BJ (cell line): ENCODE results near the gene SLC35G3. TPM values are rescaled to one million over a fixed set of nuclear protein-coding genes. Genes with fewer than 3 reads are reported as not detected.

ENCODE experiments used
- CTCF ChIA-PET: fragments of 350-600 bp; formaldehyde crosslinking; extraction: SDS; loops from one replicate; lab custom pipeline; 2021; ENCODE audit warnings: antibody characterized with exemption, inconsistent platforms; lab: Yijun Ruan, JAX
- POLR2A ChIA-PET: fragments of 300-600 bp; sonication (Branson Sonifier 250); formaldehyde crosslinking; extraction: SDS; loops from one replicate; lab custom pipeline; 2021; ENCODE audit warnings: antibody characterized with exemption; lab: Charles Lee
- DNase-seq: peaks from one replicate; pipeline ENCODE4 v3.0.0-alpha.2; 2011; ENCODE audit warnings: low read depth
- H3K27me3 ChIP-seq: 2 replicates; pipeline ENCODE4 v1.6.0; 2011; ENCODE audit warnings: low read length; ENCODE audit not compliant: control insufficient read depth, insufficient read depth
- H3K36me3 ChIP-seq: 2 replicates; pipeline ENCODE4 v1.5.1; 2011; ENCODE audit warnings: low read length; ENCODE audit not compliant: control insufficient read depth, insufficient read depth
- H3K4me3 ChIP-seq: 2 replicates; pipeline ENCODE4 v1.5.1; 2011; ENCODE audit warnings: low read depth, mild to moderate bottlenecking, control low read depth, low read length
- polyA plus RNA-seq: library from polyadenylated mRNA; depleted of rRNA; stranded (reverse); fragments of >200 nt; gene quantifications from 2 replicates; pipeline ENCODE4 v1.2.3, GENCODE V29; 2011
- TF ChIP-seq, protein P1 (sequence below): IDR thresholded peaks from 2 replicates; pipeline ENCODE4 v1.5.1; 2011; ENCODE audit warnings: low read depth, mild to moderate bottlenecking, control low read depth, inconsistent platforms, low read length, moderate library complexity; ENCODE audit not compliant: insufficient read depth

Gene SLC35G3
- polyA plus RNA-seq, 1 experiment = not detected

DNA sequence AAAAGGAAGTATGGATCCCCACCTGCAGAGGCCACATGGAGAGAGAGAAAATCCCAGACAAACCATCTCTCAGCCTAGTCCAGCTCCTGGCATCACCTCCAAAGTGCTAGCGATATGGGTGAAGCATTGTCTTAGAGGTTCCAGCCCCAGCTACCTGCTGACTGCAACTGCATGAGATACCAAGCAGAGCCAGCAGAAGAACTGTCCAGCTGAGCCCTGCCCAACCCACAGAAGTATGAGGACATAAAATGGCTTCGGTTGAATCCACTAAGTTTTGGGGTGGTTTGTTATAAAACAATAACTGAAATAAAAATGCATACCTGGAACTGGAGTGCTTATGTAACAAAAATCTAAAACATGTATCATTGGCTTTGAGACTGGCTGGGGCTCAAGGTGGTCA, 28.3 kb upstream of the SLC35G3 start:
- no peak for DNase-seq
- TF ChIP-seq, protein P1, sequence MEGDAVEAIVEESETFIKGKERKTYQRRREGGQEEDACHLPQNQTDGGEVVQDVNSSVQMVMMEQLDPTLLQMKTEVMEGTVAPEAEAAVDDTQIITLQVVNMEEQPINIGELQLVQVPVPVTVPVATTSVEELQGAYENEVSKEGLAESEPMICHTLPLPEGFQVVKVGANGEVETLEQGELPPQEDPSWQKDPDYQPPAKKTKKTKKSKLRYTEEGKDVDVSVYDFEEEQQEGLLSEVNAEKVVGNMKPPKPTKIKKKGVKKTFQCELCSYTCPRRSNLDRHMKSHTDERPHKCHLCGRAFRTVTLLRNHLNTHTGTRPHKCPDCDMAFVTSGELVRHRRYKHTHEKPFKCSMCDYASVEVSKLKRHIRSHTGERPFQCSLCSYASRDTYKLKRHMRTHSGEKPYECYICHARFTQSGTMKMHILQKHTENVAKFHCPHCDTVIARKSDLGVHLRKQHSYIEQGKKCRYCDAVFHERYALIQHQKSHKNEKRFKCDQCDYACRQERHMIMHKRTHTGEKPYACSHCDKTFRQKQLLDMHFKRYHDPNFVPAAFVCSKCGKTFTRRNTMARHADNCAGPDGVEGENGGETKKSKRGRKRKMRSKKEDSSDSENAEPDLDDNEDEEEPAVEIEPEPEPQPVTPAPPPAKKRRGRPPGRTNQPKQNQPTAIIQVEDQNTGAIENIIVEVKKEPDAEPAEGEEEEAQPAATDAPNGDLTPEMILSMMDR = no peak
- Histone ChIP-seq H3K4me3 (no peak overlapping the region), H3K36me3 (no peaks in the 10 kb centered on the region), H3K27me3 (peaks cover 1% of the 10 kb centered on the region)
- ChIA-PET POLR2A (no interaction called here), CTCF (no interaction called here)

DNA sequence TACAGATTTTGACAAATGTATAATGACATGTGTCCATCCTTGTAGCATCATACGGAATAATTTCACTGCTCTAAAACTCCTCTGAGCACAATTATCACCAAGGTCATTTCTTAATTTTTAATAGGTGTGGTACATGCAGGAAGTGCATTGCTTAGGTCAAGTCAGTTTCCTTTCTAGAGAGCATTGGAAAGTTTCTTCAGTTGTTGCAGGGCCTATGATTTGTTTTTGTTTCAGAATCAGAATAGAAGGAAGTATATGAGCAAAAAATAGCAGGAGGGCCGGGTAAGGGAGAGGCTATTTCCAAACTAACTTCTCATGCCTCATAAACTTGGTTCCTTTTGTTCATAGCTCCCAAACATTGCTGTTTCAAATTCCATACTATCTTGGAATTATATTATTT, 24.7 kb upstream of the SLC35G3 start:
- peaks cover 5% of the 10 kb centered on the region; the same call in 1 of the 2 replicates for H3K27me3 ChIP-seq
- TF ChIP-seq, protein P1 = no peak
- H3K36me3 ChIP-seq = no peaks in the 10 kb centered on the region
- no peak for DNase-seq
- no peak overlapping the region for H3K4me3 ChIP-seq
- ChIA-PET POLR2A (interaction anchor here (0.7 kb wide), 1 partner anchor 967 kb away, joined by 3 read pairs; no protein-coding TSS in a partner anchor), CTCF (no interaction called here)

DNA sequence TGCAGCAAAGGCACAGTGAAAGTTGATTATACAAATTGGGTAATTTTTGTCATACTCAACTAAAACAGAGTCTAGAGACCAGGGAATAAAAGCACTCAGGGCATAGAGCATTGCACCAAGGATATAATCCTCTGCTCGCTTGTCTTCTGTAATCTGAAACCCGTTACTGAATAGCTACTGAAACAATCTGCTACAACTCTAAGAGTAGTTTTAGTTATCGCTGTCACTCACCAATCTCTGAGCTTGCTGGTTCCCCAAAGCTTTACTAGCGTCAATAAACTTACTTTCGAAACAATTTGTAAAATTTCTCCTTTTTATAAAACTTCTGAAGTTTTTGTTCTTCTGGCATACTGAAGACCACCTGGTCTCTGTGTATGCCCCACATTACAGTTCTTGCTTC, 22.9 kb upstream of the SLC35G3 start:
- peaks cover 3% of the 10 kb centered on the region; the same call in 1 of the 2 replicates for H3K27me3 ChIP-seq
- no peaks in the 10 kb centered on the region for H3K36me3 ChIP-seq
- no peak for DNase-seq
- TF ChIP-seq, protein P1 = no peak
- ChIA-PET POLR2A (no interaction called here), CTCF (interaction anchor here (0.6 kb wide), 1 partner anchor 216 kb away, joined by 3 read pairs; no protein-coding TSS in a partner anchor)
- no peak overlapping the region for H3K4me3 ChIP-seq

DNA sequence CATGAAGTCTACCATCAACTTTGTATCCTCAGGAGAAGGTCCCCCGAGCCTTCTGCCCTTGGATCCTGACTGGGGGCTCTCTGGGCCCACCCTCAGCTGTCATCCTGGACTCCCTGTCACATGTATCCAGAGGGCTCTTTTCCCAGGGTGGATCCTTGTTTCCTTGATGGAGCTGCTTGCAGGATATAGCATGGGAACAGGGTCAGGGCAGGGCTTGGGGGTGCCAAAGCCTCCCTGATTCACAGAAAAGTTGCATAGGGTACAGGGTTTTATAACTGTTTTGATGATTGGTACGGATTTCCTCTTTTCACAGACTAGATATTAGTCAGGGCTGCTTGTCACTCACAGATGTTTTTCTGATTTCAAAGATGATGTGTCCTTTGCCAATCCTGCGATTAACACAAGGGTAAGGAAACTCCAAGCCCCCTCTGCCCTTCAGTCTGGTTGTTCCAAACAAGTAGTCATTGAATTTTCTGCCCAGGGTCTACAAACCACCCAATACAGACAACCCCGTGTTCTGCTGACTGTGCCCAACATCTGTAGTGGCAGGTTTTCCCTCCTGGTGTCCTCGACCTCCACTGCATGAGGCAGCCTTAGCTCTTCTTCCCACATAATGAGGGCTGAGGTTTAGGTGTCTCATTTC, 20.6 kb upstream of the SLC35G3 start:
- POLR2A ChIA-PET = no interaction called here

DNA sequence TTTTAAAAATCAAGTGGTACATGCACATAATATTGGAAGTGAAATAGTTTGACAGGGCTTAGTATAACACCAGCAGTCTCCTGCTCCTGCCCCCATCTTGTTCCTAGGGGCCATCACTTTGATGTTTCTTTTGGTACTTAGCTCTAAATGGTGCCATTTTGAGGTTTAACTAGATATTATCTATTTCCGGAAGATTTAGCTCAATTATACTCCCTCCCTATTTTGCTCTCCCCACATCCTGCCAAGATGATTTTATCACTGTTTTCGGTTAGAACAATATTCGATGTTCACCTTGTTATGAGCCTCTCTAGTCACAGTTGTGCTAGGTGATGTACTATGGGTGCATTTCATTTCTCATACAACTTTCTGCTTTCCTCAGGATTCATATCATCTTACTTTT, 20.0 kb upstream of the SLC35G3 start:
- ChIA-PET POLR2A (no interaction called here), CTCF (no interaction called here)

More for the DNA sequence above, 20.6 kb upstream of the SLC35G3 start:
- Histone ChIP-seq H3K4me3 (no peak overlapping the region), H3K27me3 (peaks cover 3% of the 10 kb centered on the region; the same call in 1 of the 2 replicates), H3K36me3 (no peaks in the 10 kb centered on the region)
- TF ChIP-seq, protein P1 = no peak
- no peak for DNase-seq
- CTCF ChIA-PET = no interaction called here

More for the DNA sequence above, 20.0 kb upstream of the SLC35G3 start:
- Histone ChIP-seq H3K36me3 (no peaks in the 10 kb centered on the region), H3K4me3 (no peak overlapping the region), H3K27me3 (peaks cover 3% of the 10 kb centered on the region; the same call in 1 of the 2 replicates)
- TF ChIP-seq, protein P1 = no peak
- DNase-seq = no peak
